HepG2 (cell line): ENCODE measurements around the gene GRIN2D. TPM values are rescaled to one million over a fixed set of nuclear protein-coding genes. Genes with fewer than 3 reads are reported as not detected.

ENCODE experiments used
- MAFG ChIP-seq: sonication (generic); formaldehyde crosslinking; IDR thresholded peaks from 2 replicates; pipeline ENCODE4 v1.5.1; 2020; ENCODE audit warnings: mild to moderate bottlenecking, missing genetic modification reagents
- NFE2L1 ChIP-seq: sonication (generic); formaldehyde crosslinking; IDR thresholded peaks from 2 replicates; pipeline ENCODE4 v1.4.0; 2020; ENCODE audit warnings: missing genetic modification reagents, mild to moderate bottlenecking, borderline replicate concordance
- PHF21A ChIP-seq: sonication (generic); formaldehyde crosslinking; IDR thresholded peaks from 2 replicates; pipeline ENCODE4 v1.5.0; 2020; ENCODE audit warnings: mild to moderate bottlenecking, missing genetic modification reagents
- SOX13 ChIP-seq, 3 experiments: fragments of 450-650 bp in 1 of 3; sonication (generic) in 1 of 3; formaldehyde crosslinking in 1 of 3; IDR thresholded peaks in 2 of 3; conservative IDR thresholded peaks in 1 of 3; 2 replicates each; pipeline versions ENCODE4 v1.5.0 to v1.6.1; 2016 to 2020; ENCODE audit warnings: antibody characterized with exemption in 1 of 3, mild to moderate bottlenecking in 1 of 3, missing compliant biosample characterization in 1 of 3, missing genetic modification reagents in 1 of 3, moderate library complexity in 1 of 3
- ZFAT ChIP-seq: sonication (generic); formaldehyde crosslinking; conservative IDR thresholded peaks from 2 replicates; pipeline ENCODE4 v1.8.1; 2023; ENCODE audit warnings: missing genetic modification reagents, inconsistent platforms
- ZNF225 ChIP-seq: sonication (generic); formaldehyde crosslinking; IDR thresholded peaks from 2 replicates; pipeline ENCODE4 v1.4.0; 2020; ENCODE audit warnings: mild to moderate bottlenecking, missing genetic modification reagents
- ZNF572 ChIP-seq: sonication (generic); formaldehyde crosslinking; IDR thresholded peaks from 2 replicates; pipeline ENCODE4 v1.5.1; 2020; ENCODE audit warnings: mild to moderate bottlenecking, missing genetic modification reagents
- ZNF674 ChIP-seq: sonication (generic); formaldehyde crosslinking; IDR thresholded peaks from 2 replicates; pipeline ENCODE4 v1.5.0; 2020; ENCODE audit warnings: low read depth, mild to moderate bottlenecking, missing genetic modification reagents
- ZNF841 ChIP-seq: sonication (generic); formaldehyde crosslinking; IDR thresholded peaks from 2 replicates; pipeline ENCODE4 v1.8.1; 2023; ENCODE audit warnings: missing genetic modification reagents, borderline replicate concordance
- polyA plus RNA-seq, 8 experiments: library from polyadenylated mRNA; depleted of rRNA in 3 of 8; stranded (reverse) in 7 of 8; unstranded in 1 of 8; fragments of >200 nt; fragmentation: Illumina TruSeq in 4 of 8; extraction: Trizol in 4 of 8; gene quantifications; 2 replicates each; pipeline versions ENCODE4 v1.2.1 to v1.2.3, GENCODE V29; 2011 to 2016; ENCODE audit warnings: low read depth in 4 of 8, missing spikeins in 1 of 8, mixed read lengths in 1 of 8; ENCODE audit not compliant: insufficient read depth in 1 of 8
- total RNA-seq, 5 experiments: library from RNA; depleted of rRNA; stranded (reverse); fragments of >200 nt; fragmentation: Illumina TruSeq; extraction: Trizol; gene quantifications; 2 replicates each; pipeline ENCODE4 v1.2.3, GENCODE V29; 2016; ENCODE audit warnings: low read depth in 1 of 5
- TF ChIP-seq, protein P1 (sequence below): sonication (generic); formaldehyde crosslinking; IDR thresholded peaks from 2 replicates; pipeline ENCODE4 v1.4.0; 2020; ENCODE audit warnings: mild to moderate bottlenecking, missing genetic modification reagents
- TF ChIP-seq, protein P2 (sequence below): sonication (generic); formaldehyde crosslinking; IDR thresholded peaks from 2 replicates; pipeline ENCODE4 v1.4.0; 2020; ENCODE audit warnings: missing genetic modification reagents
- TF ChIP-seq, protein P3 (sequence below): sonication (generic); formaldehyde crosslinking; IDR thresholded peaks from 2 replicates; pipeline ENCODE4 v1.4.0; 2020; ENCODE audit warnings: low read depth, mild to moderate bottlenecking, missing genetic modification reagents
- TF ChIP-seq, protein P4 (sequence below): sonication (generic); formaldehyde crosslinking; IDR thresholded peaks from 2 replicates; pipeline ENCODE4 v1.5.0; 2020; ENCODE audit warnings: mild to moderate bottlenecking, missing genetic modification reagents, moderate library complexity
- TF ChIP-seq, protein P5 (sequence below): sonication (generic); formaldehyde crosslinking; conservative IDR thresholded peaks from 2 replicates; pipeline ENCODE4 v1.4.0; 2020; ENCODE audit warnings: missing genetic modification reagents
- TF ChIP-seq, protein P6 (sequence below): sonication (generic); formaldehyde crosslinking; IDR thresholded peaks from 2 replicates; pipeline ENCODE4 v1.4.0; 2020; ENCODE audit warnings: mild to moderate bottlenecking, missing genetic modification reagents

The GRIN2D gene
- total and polyA plus RNA-seq, 2 of the 13 experiments (the other 11 are each of a cell fraction or from before 2014, with no cell fraction given), result 0.02 to 0.13 TPM

DNA sequence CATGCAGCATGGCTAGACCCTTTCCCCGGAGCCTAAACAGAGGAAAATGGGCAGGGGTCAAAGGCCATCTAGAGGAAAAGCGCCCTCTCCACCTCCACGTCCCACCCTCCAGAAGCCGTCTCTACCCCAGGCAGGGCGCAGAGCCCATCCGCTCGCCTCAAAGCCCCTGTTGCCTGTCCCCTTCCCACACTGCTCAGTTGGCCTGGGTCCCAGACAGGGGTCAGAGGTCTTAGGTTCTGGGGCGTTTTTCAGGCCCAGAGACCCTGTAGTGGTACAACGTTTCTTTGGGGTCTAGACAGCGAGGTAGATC lies 30.0 kb upstream of the GRIN2D start (continued):
- TF ChIP-seq ZFAT (no peak), ZNF225 (CRISPR knock-in tag) (peak; percentile 55; the same call in 1 of the 2 replicates), MAFG (no peak), SOX13 (IDR thresholded peaks at IDR 0.05) (no peak), SOX13 (CRISPR knock-in tag; conservative IDR thresholded peaks at IDR 0.05 in 1 of 2, IDR thresholded peaks at IDR 0.05 in 1 of 2) (no peak; a peak in 1 of 4 replicates), ZNF674 (CRISPR knock-in tag) (no peak), ZNF841 (CRISPR knock-in tag) (no peak), NFE2L1 (CRISPR knock-in tag) (peak; percentile 58; the same call in 1 of the 2 replicates), ZNF572 (CRISPR knock-in tag) (peak; percentile 62; the same call in 1 of the 2 replicates), PHF21A (CRISPR knock-in tag) (no peak)
- TF ChIP-seq, protein P1, sequence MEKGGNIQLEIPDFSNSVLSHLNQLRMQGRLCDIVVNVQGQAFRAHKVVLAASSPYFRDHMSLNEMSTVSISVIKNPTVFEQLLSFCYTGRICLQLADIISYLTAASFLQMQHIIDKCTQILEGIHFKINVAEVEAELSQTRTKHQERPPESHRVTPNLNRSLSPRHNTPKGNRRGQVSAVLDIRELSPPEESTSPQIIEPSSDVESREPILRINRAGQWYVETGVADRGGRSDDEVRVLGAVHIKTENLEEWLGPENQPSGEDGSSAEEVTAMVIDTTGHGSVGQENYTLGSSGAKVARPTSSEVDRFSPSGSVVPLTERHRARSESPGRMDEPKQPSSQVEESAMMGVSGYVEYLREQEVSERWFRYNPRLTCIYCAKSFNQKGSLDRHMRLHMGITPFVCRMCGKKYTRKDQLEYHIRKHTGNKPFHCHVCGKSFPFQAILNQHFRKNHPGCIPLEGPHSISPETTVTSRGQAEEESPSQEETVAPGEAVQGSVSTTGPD, result 0 out of 2 replicates have a peak, but pooled peaks have one; percentile 39
- TF ChIP-seq, protein P2, sequence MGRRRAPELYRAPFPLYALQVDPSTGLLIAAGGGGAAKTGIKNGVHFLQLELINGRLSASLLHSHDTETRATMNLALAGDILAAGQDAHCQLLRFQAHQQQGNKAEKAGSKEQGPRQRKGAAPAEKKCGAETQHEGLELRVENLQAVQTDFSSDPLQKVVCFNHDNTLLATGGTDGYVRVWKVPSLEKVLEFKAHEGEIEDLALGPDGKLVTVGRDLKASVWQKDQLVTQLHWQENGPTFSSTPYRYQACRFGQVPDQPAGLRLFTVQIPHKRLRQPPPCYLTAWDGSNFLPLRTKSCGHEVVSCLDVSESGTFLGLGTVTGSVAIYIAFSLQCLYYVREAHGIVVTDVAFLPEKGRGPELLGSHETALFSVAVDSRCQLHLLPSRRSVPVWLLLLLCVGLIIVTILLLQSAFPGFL (CRISPR knock-in tag), result peak; percentile 64; the same call in 1 of the 2 replicates
- TF ChIP-seq, protein P3, sequence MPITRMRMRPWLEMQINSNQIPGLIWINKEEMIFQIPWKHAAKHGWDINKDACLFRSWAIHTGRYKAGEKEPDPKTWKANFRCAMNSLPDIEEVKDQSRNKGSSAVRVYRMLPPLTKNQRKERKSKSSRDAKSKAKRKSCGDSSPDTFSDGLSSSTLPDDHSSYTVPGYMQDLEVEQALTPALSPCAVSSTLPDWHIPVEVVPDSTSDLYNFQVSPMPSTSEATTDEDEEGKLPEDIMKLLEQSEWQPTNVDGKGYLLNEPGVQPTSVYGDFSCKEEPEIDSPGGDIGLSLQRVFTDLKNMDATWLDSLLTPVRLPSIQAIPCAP (CRISPR knock-in tag), result no peak
- TF ChIP-seq, protein P4, sequence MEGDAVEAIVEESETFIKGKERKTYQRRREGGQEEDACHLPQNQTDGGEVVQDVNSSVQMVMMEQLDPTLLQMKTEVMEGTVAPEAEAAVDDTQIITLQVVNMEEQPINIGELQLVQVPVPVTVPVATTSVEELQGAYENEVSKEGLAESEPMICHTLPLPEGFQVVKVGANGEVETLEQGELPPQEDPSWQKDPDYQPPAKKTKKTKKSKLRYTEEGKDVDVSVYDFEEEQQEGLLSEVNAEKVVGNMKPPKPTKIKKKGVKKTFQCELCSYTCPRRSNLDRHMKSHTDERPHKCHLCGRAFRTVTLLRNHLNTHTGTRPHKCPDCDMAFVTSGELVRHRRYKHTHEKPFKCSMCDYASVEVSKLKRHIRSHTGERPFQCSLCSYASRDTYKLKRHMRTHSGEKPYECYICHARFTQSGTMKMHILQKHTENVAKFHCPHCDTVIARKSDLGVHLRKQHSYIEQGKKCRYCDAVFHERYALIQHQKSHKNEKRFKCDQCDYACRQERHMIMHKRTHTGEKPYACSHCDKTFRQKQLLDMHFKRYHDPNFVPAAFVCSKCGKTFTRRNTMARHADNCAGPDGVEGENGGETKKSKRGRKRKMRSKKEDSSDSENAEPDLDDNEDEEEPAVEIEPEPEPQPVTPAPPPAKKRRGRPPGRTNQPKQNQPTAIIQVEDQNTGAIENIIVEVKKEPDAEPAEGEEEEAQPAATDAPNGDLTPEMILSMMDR (CRISPR knock-in tag), result peak; percentile 20
- TF ChIP-seq, protein P5, sequence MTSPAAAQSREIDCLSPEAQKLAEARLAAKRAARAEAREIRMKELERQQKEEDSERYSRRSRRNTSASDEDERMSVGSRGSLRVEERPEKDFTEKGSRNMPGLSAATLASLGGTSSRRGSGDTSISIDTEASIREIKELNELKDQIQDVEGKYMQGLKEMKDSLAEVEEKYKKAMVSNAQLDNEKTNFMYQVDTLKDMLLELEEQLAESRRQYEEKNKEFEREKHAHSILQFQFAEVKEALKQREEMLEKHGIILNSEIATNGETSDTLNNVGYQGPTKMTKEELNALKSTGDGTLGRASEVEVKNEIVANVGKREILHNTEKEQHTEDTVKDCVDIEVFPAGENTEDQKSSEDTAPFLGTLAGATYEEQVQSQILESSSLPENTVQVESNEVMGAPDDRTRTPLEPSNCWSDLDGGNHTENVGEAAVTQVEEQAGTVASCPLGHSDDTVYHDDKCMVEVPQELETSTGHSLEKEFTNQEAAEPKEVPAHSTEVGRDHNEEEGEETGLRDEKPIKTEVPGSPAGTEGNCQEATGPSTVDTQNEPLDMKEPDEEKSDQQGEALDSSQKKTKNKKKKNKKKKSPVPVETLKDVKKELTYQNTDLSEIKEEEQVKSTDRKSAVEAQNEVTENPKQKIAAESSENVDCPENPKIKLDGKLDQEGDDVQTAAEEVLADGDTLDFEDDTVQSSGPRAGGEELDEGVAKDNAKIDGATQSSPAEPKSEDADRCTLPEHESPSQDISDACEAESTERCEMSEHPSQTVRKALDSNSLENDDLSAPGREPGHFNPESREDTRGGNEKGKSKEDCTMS, result no peak
- TF ChIP-seq, protein P6, sequence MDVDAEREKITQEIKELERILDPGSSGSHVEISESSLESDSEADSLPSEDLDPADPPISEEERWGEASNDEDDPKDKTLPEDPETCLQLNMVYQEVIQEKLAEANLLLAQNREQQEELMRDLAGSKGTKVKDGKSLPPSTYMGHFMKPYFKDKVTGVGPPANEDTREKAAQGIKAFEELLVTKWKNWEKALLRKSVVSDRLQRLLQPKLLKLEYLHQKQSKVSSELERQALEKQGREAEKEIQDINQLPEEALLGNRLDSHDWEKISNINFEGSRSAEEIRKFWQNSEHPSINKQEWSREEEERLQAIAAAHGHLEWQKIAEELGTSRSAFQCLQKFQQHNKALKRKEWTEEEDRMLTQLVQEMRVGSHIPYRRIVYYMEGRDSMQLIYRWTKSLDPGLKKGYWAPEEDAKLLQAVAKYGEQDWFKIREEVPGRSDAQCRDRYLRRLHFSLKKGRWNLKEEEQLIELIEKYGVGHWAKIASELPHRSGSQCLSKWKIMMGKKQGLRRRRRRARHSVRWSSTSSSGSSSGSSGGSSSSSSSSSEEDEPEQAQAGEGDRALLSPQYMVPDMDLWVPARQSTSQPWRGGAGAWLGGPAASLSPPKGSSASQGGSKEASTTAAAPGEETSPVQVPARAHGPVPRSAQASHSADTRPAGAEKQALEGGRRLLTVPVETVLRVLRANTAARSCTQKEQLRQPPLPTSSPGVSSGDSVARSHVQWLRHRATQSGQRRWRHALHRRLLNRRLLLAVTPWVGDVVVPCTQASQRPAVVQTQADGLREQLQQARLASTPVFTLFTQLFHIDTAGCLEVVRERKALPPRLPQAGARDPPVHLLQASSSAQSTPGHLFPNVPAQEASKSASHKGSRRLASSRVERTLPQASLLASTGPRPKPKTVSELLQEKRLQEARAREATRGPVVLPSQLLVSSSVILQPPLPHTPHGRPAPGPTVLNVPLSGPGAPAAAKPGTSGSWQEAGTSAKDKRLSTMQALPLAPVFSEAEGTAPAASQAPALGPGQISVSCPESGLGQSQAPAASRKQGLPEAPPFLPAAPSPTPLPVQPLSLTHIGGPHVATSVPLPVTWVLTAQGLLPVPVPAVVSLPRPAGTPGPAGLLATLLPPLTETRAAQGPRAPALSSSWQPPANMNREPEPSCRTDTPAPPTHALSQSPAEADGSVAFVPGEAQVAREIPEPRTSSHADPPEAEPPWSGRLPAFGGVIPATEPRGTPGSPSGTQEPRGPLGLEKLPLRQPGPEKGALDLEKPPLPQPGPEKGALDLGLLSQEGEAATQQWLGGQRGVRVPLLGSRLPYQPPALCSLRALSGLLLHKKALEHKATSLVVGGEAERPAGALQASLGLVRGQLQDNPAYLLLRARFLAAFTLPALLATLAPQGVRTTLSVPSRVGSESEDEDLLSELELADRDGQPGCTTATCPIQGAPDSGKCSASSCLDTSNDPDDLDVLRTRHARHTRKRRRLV (CRISPR knock-in tag), result no peak; the same call in 1 of the 2 replicates
